Keratinocyte (primary cell): ENCODE data around the gene FBXW5. TPM values are rescaled to one million over a fixed set of nuclear protein-coding genes. Genes with fewer than 3 reads are reported as not detected.

Experiments used
- DNase-seq: peaks from one replicate; pipeline ENCODE4 v3.0.0-alpha.2; 2011; ENCODE audit warnings: low read depth, missing footprints, low spot score
- FAIRE-seq: peaks from 2 replicates; lab custom pipeline; 2011; peaks lifted over from hg19 to GRCh38; lab: Jason Lieb, UNC
- H2AFZ ChIP-seq: 2 replicates; pipeline ENCODE4 v1.6.0; 2012; ENCODE audit warnings: low read length, control low read depth, inconsistent platforms; ENCODE audit not compliant: control insufficient read depth
- H3K27ac ChIP-seq: 2 replicates; pipeline ENCODE4 v1.5.1; 2011; ENCODE audit warnings: low read length; ENCODE audit not compliant: control insufficient read depth, insufficient read depth
- H3K27me3 ChIP-seq: 3 replicates; pipeline ENCODE4 v1.6.0; 2011; ENCODE audit warnings: low read length; ENCODE audit not compliant: control insufficient read depth, insufficient read depth; ENCODE audit errors: extremely low read depth
- H3K36me3 ChIP-seq, 2 experiments: 2 replicates in 1 of 2; 3 replicates in 1 of 2; pipeline ENCODE4 v1.5.1; 2011; ENCODE audit warnings: low read length in 2 of 2, mild to moderate bottlenecking in 1 of 2; ENCODE audit not compliant: control insufficient read depth in 2 of 2, insufficient read depth in 2 of 2; ENCODE audit errors: extremely low read depth in 1 of 2
- H3K4me1 ChIP-seq: 3 replicates; pipeline ENCODE4 v1.5.1; 2011; ENCODE audit warnings: low read length; ENCODE audit not compliant: control insufficient read depth, insufficient read depth; ENCODE audit errors: extremely low read depth
- H3K4me2 ChIP-seq: 3 replicates; pipeline ENCODE4 v1.6.0; 2011; ENCODE audit warnings: low read depth, low read length; ENCODE audit not compliant: control insufficient read depth, insufficient read depth; ENCODE audit errors: extremely low read depth
- H3K4me3 ChIP-seq, 3 experiments: fragments of 200-600 bp in 1 of 3; sonication (generic) in 1 of 3; 2 replicates in 2 of 3; 3 replicates in 1 of 3; pipeline ENCODE4 v1.5.1; 2011 to 2016; ENCODE audit warnings: low read length in 3 of 3, mild to moderate bottlenecking in 3 of 3, control low read depth in 2 of 3, inconsistent platforms in 1 of 3, low read depth in 1 of 3, mixed read lengths in 1 of 3, mixed run types in 1 of 3, moderate library complexity in 1 of 3; ENCODE audit not compliant: control insufficient read depth in 2 of 3, insufficient read depth in 2 of 3; ENCODE audit errors: extremely low read depth in 1 of 3
- H3K79me2 ChIP-seq: 2 replicates; pipeline ENCODE4 v1.6.0; 2012; ENCODE audit warnings: low read length; ENCODE audit not compliant: control insufficient read depth, insufficient read depth
- H3K9ac ChIP-seq: 3 replicates; pipeline ENCODE4 v1.6.0; 2011; ENCODE audit warnings: low read length; ENCODE audit not compliant: control insufficient read depth, insufficient read depth; ENCODE audit errors: extremely low read depth
- H3K9me1 ChIP-seq: 3 replicates; pipeline ENCODE4 v1.6.0; 2011; ENCODE audit warnings: low read length; ENCODE audit not compliant: control insufficient read depth, insufficient read depth; ENCODE audit errors: extremely low read depth
- H3K9me3 ChIP-seq: 2 replicates; pipeline ENCODE4 v1.5.1; 2012; ENCODE audit warnings: low read depth, low read length; ENCODE audit not compliant: control insufficient read depth
- H4K20me1 ChIP-seq: 3 replicates; pipeline ENCODE4 v1.6.0; 2011; ENCODE audit warnings: low read length; ENCODE audit not compliant: control insufficient read depth, insufficient read depth; ENCODE audit errors: extremely low read depth
- CTCF ChIP-seq, 3 experiments: IDR thresholded peaks in 1 of 3; conservative IDR thresholded peaks in 1 of 3; optimal IDR thresholded peaks in 1 of 3; 2 replicates in 2 of 3; 3 replicates in 1 of 3; pipeline versions ENCODE3 to v1.5.1; 2011; ENCODE audit warnings: low read length in 3 of 3, mild to moderate bottlenecking in 3 of 3, moderate library complexity in 2 of 3, control low read depth in 1 of 3, inconsistent platforms in 1 of 3; ENCODE audit not compliant: insufficient read depth in 2 of 3; ENCODE audit errors: extremely low read depth in 1 of 3
- EZH2 ChIP-seq: IDR thresholded peaks from one replicate; pipeline ENCODE4 v1.6.1; 2012; ENCODE audit warnings: inconsistent platforms, mild to moderate bottlenecking, low read length, moderate library complexity
- dilution Hi-C: fragments of 300-500 bp; cut with MboI; formaldehyde crosslinking; loops from one replicate; pipeline ENCODE4 v1.7.0; 2020; ENCODE audit warnings: low sequenced_read_pairs; ENCODE audit not compliant: extremely low pct_ligation_motif_present
- polyA plus RNA-seq, 5 experiments: library from polyadenylated mRNA; depleted of rRNA in 3 of 5; stranded (reverse) in 3 of 5; stranded (forward) in 1 of 5; unstranded in 1 of 5; fragments of >200 nt; gene quantifications; 1 replicate in 1 of 5; 2 replicates in 3 of 5; 3 replicates in 1 of 5; pipeline versions ENCODE4 v1.2.1 to v1.2.3, GENCODE V29; 2011 to 2012; ENCODE audit warnings: missing spikeins in 2 of 5, low read depth in 1 of 5, low replicate concordance in 1 of 5

FBXW5 gene
- polyA plus RNA-seq, 1 donor (not counting 4 experiments of a cell fraction or from before 2014, with no cell fraction given): 23.0 TPM

DNA sequence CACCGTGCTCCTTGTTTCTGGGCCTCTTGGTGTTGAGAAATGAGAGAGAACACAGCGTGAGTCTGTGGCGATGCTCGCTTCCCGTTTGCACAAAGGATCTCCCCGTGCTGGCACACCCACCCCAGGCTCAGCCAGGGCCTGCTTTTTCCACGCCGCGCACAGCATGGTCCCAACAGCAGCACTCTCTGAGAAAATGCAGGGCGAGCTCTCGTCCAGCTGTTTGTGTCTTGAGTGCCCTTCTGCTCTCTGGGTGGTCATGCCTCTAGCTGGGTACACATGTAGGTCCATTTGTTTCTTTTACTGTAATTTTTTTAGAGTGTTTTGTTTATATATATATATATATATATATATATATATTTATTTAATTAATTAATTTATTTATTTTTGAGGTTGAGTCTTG lies 26.6 kb downstream of the FBXW5 start:
- no peaks in the 10 kb centered on the region for H3K9me1 ChIP-seq
- peaks cover 29 to 57% of the 10 kb centered on the region in 2 experiments for H3K36me3 ChIP-seq
- H3K4me1 ChIP-seq: no peaks in the 10 kb centered on the region
- no peak overlapping the region for H3K4me2 ChIP-seq
- no peaks in the 10 kb centered on the region for H3K27me3 ChIP-seq
- no peak for TF ChIP-seq EZH2
- TF ChIP-seq CTCF (optimal IDR thresholded peaks at IDR 0.05 in 1 of 3, IDR thresholded peaks at IDR 0.05 in 1 of 3, conservative IDR thresholded peaks at IDR 0.05 in 1 of 3; ENCODE audit: extremely low read depth in 1 of 3, insufficient read depth in 2 of 3, low read length in 3 of 3): no peak
- H3K79me2 ChIP-seq: peaks cover 9% of the 10 kb centered on the region
- no peaks in the 10 kb centered on the region for H3K9me3 ChIP-seq
- no peak overlapping the region for H3K9ac ChIP-seq
- no peak overlapping the region for H2AFZ ChIP-seq
- no peaks in the 10 kb centered on the region for H4K20me1 ChIP-seq
- dilution Hi-C loops: no loop called here
- H3K27ac ChIP-seq: no peak overlapping the region
- no peak for DNase-seq
- H3K4me3 ChIP-seq: no peak overlapping the region
- FAIRE-seq: no peak

- Histone ChIP-seq H3K4me1 (no peaks in the 10 kb centered on the region), H4K20me1 (no peaks in the 10 kb centered on the region), H3K9ac (no peak overlapping the region), H3K4me3 (no peak overlapping the region), H3K27ac (no peak overlapping the region), H3K27me3 (no peaks in the 10 kb centered on the region), H2AFZ (no peak overlapping the region), H3K9me3 (no peaks in the 10 kb centered on the region), H3K9me1 (no peaks in the 10 kb centered on the region), H3K36me3 (peaks cover 26 to 49% of the 10 kb centered on the region in 2 experiments), H3K79me2 (peaks cover 9% of the 10 kb centered on the region), H3K4me2 (no peak overlapping the region)
- FAIRE-seq: no peak
- TF ChIP-seq CTCF (optimal IDR thresholded peaks at IDR 0.05 in 1 of 3, IDR thresholded peaks at IDR 0.05 in 1 of 3, conservative IDR thresholded peaks at IDR 0.05 in 1 of 3; ENCODE audit: extremely low read depth in 1 of 3, insufficient read depth in 2 of 3, low read length in 3 of 3) (no peak), EZH2 (no peak)
- DNase-seq: no peak
- dilution Hi-C loops: no loop called here
Measured at GRCh38 chr9:136916330-136917184, 28.0 kb downstream of the FBXW5 start.
